ENCODE results near the gene CLDN20.

Gene CLDN20

DNA sequence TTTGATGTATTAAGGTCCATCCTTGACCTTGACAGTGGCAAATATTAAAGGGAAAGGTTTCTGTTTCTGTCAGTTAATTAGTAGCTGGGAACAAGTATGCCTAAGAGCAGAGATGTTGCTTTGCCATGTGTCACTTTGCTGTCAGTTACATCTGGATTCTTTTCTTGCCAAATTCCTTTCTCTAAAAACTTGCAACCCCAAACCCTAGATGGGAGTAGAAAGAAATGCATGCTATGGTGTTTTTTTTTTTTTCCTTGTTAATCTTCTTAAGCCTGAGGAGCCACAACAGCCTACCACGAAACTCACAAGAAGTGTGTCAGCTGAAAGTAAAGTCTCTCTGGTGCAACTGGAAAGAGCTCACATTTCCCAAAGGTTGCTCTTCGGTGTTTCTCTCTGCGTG, 18.0 kb upstream of the CLDN20 start:
- peak; percentile 46 for DNase-seq (ENCODE audit: low read depth)

DNA sequence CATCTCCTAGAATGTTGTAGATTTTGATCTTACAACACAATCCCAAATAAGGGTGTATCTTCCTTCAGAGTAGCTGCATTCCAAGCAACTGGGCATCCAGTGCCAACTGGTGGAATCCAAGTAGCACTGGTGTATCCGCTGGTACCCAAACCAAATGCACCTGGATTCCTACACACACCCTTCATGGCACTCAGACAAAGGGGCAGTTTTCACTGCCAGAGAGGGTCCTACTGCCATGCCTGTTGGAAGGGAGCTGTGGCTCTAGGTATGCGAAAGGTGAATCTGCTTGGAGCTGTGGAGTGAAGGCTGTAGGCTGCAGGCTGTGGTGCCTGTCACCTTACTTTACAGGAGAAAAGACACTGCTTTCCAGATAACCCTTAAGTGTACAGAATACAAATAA, 17.0 kb upstream of the CLDN20 start:
- no peak for DNase-seq (ENCODE audit: low read depth)

DNA sequence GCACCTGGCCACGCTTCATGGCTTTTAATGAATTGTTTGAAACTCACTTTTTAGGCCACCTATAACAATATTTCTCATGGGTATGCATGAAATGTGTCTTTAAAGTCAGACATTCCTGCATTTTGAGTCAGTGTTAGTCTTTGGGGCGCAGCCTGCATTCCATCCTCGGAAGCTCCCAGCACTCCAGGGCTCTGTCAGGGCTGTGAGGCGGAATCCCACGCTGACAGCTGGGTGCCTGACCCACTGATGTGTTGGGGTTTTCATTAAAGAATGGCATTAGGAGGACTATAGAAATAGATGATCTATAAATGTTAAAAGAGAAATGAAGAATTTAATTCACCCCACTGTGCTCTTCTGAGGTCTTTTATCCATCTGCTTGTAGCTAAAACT, 16.2 kb upstream of the CLDN20 start:
- DNase-seq (ENCODE audit: low read depth), result peak; percentile 78

GRCh38 chr6:155248008-155249001, 15.5 kb upstream of the CLDN20 start:
- DNase-seq (ENCODE audit: low read depth), result peak; percentile 85

DNA sequence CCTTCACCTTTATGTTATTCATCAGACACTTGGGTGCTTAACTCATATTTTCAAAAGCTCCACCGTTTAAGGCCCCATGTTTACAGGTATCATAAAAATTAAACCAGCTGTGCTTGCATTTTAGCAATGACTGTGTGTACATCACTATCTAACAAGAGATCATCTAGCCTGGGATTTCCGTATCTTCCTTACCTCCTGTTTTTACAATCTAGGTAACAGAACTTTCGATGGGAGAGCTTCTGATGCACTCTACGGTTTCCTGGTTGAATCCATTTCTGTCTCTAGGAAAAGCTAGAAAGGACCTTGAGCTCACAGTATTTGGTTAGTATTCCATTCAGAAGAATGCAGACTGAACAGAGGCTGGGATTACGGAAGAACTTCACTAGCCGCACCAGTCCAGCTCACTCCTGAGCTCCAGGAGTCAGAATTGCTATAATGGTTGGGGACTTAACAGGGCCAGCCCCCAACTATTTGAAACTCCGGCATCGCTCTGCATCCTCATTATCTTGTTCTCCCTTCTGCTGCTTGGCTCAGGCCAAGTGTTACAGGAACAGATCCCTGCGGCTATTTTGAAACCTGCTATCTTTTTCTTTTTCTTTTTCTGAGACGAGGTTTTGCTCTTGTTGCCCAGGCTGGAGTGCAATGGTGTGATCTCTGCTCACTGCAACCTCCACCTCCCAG, 13.0 kb upstream of the CLDN20 start:
- no peak for DNase-seq (ENCODE audit: low read depth)

GRCh38 chr6:155252581-155252980, 11.2 kb upstream of the CLDN20 start:
- DNase-seq (ENCODE audit: low read depth), result no peak

DNA sequence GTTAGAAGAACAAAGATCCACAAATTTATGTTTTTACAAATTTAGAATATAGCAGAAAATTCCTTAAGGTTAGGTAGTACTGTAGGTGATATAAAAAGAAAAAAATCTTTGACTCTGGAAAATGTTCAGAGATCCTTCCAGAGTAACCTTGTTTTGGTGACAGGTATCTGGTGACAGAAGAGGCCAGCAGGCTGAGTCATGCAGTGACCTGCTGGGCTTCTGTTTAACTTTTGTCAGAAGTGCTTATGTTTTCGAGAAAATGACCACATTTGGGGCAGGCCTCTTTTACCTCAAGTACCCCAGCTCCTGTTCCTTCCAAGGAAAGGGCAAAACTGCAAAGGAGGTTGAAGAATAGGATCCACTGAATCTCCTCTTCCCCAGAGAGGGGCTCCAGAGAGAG, 10.5 kb upstream of the CLDN20 start:
- no peak for DNase-seq (ENCODE audit: low read depth)

- no peak for DNase-seq (ENCODE audit: low read depth)
These were observed 9.7 kb upstream of the CLDN20 start for GRCh38 chr6:155254139-155254538.

GRCh38 chr6:155256122-155256795, 7.6 kb upstream of the CLDN20 start:
- no peak for DNase-seq (ENCODE audit: low read depth)

GRCh38 chr6:155257796-155258195, 6.0 kb upstream of the CLDN20 start:
- no peak for DNase-seq (ENCODE audit: low read depth)

DNA sequence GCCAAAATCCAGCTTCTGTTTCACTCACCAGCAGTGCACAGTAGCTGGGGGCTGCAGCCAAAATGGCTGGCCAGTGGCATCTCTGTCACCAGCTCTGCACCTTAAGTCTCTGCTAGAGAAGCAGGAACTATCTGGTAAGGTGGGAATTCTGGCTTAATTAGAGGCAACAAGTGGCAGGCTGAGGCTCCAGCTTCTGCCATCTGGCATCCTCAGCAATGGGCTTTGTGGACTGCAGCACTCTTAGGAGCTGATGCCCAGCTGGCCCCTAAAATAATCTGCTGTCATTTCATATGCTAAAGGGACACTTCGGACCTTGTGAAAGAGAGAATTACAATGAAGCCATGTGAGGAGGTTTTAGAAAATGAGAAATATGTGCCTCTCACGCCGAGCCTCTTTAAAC, 4.6 kb upstream of the CLDN20 start:
- no peak for DNase-seq (ENCODE audit: low read depth)

DNA sequence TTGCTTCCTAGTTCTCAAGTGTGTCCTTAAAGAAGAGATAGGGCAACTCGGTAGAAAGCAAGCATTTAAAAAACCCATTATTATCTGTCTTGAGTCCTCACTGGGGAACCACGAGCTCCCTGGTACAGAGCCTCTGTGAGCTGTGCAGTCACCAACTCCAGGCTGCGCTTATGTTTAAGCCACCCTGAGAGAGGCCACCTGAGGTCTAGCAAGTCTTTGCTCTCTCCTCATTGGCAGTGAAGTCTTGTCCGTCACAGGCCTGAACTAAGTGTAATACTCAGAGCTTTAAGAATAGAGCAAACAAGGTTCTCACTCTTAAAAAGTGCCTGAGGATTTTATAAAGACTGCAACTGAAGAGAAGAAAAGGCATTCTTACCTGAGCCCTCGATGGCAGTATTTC, 3.9 kb upstream of the CLDN20 start:
- no peak for DNase-seq (ENCODE audit: low read depth)

GRCh38 chr6:155260686-155261085, 3.1 kb upstream of the CLDN20 start:
- no peak for DNase-seq (ENCODE audit: low read depth)

DNA sequence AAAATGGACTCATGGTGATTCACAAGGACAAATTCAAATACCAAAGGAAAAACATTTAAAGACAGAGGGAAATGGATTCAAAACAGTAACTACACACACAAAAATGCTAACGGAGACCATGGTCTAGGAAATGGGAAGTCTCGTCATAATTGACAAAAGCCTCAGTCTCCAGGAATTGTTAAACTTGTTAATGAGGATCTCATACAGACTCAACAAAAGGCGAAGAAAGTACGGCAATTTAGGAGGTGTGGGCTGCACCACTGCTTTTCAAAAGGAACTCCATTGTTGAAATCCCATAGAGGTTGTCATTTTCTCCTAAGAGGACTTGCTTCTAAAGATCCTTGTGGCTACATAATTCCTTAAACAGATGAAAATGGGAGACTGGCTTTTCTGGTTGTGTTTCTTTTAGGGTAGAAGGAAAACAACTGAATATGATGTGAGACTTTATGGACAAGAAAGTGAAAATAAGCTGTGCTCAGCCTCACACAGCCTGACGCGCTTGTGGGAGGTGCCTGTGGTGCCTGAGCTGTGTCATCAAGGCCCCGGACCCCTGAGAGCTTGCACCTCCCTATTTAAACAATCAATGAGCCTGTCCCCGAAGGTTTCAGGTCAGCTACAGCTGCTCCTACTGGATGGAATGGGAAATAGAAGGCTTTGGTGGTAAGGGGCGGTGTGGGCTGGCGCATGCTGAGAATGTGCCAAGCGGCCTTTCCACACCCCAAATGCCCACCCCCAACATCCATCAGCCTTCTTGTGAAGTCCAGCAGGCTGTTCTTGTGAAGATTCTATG, 2.5 kb upstream of the CLDN20 start:
- no peak for DNase-seq (ENCODE audit: low read depth)

DNA sequence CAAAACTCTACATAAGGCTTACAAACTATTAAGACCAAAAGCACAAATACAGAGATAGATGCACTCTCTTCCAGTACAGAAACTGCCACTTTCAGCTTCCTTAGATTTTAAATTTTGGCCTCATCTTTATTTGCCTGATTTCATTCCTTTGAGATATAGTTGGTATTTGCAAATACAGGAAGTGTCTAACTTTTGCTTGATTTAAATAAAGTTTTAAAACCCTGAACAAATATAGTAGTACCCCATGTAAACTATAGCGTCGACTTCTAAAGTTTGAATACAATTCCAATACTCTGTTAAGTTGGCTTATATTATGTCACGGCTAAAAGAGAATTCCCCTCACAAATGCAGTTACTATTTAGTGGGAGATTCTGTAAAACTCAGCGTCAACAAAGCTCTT, 1.2 kb upstream of the CLDN20 start:
- DNase-seq (ENCODE audit: low read depth), result no peak

DNA sequence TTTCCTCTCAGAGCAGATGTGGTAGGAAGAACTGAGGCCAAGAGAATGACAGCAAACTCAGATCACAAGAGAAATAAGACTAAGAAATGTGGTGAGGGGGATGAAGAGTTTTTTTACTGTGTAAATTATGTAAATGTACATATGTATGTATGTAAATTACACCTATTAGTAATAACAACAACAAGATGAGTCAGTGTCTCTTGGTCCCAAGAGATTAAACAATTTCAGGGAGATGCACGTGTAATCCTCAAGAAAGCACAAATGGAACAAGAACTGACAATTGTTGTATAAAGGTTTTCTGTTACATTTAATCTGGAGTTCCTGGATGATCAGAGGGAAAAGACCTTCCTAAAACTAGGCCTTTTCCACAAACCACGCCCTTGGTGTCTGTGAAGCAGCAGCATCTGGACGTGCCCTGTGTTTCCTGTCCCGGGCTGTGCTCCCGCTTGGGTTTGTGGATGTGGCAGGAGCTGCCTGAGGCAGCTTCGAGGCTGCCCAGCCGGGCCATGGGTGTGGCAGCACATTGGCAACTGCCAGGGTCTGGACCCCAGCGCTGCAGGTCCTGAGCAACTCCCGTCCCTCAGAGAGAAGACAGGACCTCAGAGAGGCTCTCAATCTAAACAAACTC, 994 bp downstream of the CLDN20 start:
- DNase-seq (ENCODE audit: low read depth), result no peak

- DNase-seq (ENCODE audit: low read depth), result no peak
These were observed 2.2 kb downstream of the CLDN20 start for GRCh38 chr6:155265843-155266535.

DNA sequence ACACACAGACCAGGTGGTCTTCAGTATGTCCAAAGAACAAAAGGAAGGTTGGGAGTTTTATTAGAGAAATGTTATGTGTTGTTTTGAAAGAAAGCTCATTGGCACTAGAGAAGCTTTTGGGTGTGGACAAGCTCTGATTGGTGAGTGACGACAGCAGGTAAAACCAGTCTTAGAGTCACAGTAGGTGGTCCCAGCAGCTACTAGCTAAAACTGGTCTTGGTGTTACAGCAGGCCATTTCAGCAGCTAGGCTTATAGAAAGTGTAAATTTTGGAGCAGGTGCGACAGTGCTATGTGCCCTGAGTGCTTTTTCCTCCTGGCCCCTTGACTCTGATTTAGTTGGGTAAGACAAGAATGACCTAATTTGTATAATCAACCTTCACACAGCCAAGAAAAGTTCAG, 3.6 kb downstream of the CLDN20 start:
- DNase-seq (ENCODE audit: low read depth), result no peak

GRCh38 chr6:155268088-155268867, 4.5 kb downstream of the CLDN20 start:
- peak; percentile 79 for DNase-seq (ENCODE audit: low read depth)

GRCh38 chr6:155269765-155270164, 6.0 kb downstream of the CLDN20 start:
- DNase-seq (ENCODE audit: low read depth), result no peak
